Measurements from ENCODE around the gene NPDC1. TPM values are rescaled to one million over a fixed set of nuclear protein-coding genes. Genes with fewer than 3 reads are reported as not detected.

Gene NPDC1
- total RNA-seq, 1 experiment from 2014 or later = 44.1 TPM

GRCh38 chr9:137027369-137028262, 18.4 kb downstream of the NPDC1 start, which contains the start of gene ABCA2:
TSS of gene ABCA2 (minus strand) at chr9:137028237. CDS start at chr9:137028140, 97 bp downstream.
- Mint-ChIP-seq H3K27ac (ENCODE audit: unreplicated experiment) (peak within 1 kb of the TSS; percentile 42), H3K4me3 (ENCODE audit: unreplicated experiment) (peak within 1 kb of the TSS; percentile 82), H3K36me3 (ENCODE audit: insufficient read depth, unreplicated experiment) (peaks cover 5% of the 10 kb centered on the region), H3K4me1 (ENCODE audit: low read depth, unreplicated experiment) (no peaks in the 10 kb centered on the region), H3K27me3 (ENCODE audit: insufficient read depth, unreplicated experiment) (no peaks in the 10 kb centered on the region), H3K9me3 (ENCODE audit: unreplicated experiment) (no peaks in the 10 kb centered on the region)
- H3K9me3 ChIP-seq = no peaks in the 10 kb centered on the region
- H3K27me3 ChIP-seq (replicated peaks; ENCODE audit: control insufficient read depth, insufficient read depth, low read length) = no peaks in the 10 kb centered on the region
- ChIA-PET CTCF (interaction anchor here (1.9 to 3.6 kb wide), 2 partner anchors 8 to 41 kb away, joined by 6 to 42 read pairs; partner anchors contain the start of gene SAPCD2), POLR2A (no interaction called here)
- no peak for TF ChIP-seq CTCF (IDR thresholded peaks at IDR 0.05; ENCODE audit: insufficient read depth in 1 of 2, low read depth in 1 of 2, low read length in 1 of 2, severe bottlenecking in 1 of 2, unreplicated experiment in 1 of 2)
- peak in 1 of 2 experiments; percentile 51 for DNase-seq
- H3K4me3 ChIP-seq (ENCODE audit: low read depth, low read length) = peak within 1 kb of the TSS; percentile 75
- H3K4me1 ChIP-seq = peaks cover 14% of the 10 kb centered on the region
- no peaks in the 10 kb centered on the region for H3K36me3 ChIP-seq (ENCODE audit: control insufficient read depth, insufficient read depth, low read length)
- BruUV-seq (replicated peaks) = no TSS peak
- intact Hi-C loops (cut with micrococcal nuclease; ENCODE audit: unreplicated experiment) = loop anchor here (2.0 kb wide), 1 partner anchor 79 kb away; no protein-coding TSS in a partner anchor

- Mint-ChIP-seq H3K27me3 (ENCODE audit: insufficient read depth, unreplicated experiment) (no peaks in the 10 kb centered on the region), H3K27ac (ENCODE audit: unreplicated experiment) (no peak overlapping the region), H3K36me3 (ENCODE audit: insufficient read depth, unreplicated experiment) (peaks cover 11% of the 10 kb centered on the region), H3K4me1 (ENCODE audit: low read depth, unreplicated experiment) (peaks cover 4% of the 10 kb centered on the region), H3K4me3 (ENCODE audit: unreplicated experiment) (peak overlapping the region; percentile 82), H3K9me3 (ENCODE audit: unreplicated experiment) (no peaks in the 10 kb centered on the region)
- POLR2A ChIA-PET = no interaction called here
- peaks cover 1% of the 10 kb centered on the region; the same call in 1 of the 2 replicates for H3K36me3 ChIP-seq (ENCODE audit: control insufficient read depth, insufficient read depth, low read length)
- no peak for TF ChIP-seq CTCF (IDR thresholded peaks at IDR 0.05; ENCODE audit: insufficient read depth in 1 of 2, low read depth in 1 of 2, low read length in 1 of 2, severe bottlenecking in 1 of 2, unreplicated experiment in 1 of 2)
- no peaks in the 10 kb centered on the region for H3K27me3 ChIP-seq (replicated peaks; ENCODE audit: control insufficient read depth, insufficient read depth, low read length)
- CTCF ChIA-PET = interaction anchor here (1.9 to 3.6 kb wide), 2 partner anchors 8 to 42 kb away, joined by 6 to 42 read pairs; partner anchors contain the start of gene SAPCD2
- DNase-seq = no peak
- no peaks in the 10 kb centered on the region for H3K9me3 ChIP-seq
- intact Hi-C loops (cut with micrococcal nuclease; ENCODE audit: unreplicated experiment) = no loop called here
- H3K4me1 ChIP-seq = peaks cover 20% of the 10 kb centered on the region
- no TSS peak for BruUV-seq (replicated peaks)
- peak overlapping the region; percentile 49 for H3K4me3 ChIP-seq (ENCODE audit: low read depth, low read length)
These were observed 19.1 kb downstream of the NPDC1 start for GRCh38 chr9:137026828-137027227.

GRCh38 chr9:137026384-137026783, 19.6 kb downstream of the NPDC1 start:
- Mint-ChIP-seq H3K9me3 (ENCODE audit: unreplicated experiment) (no peaks in the 10 kb centered on the region), H3K27ac (ENCODE audit: unreplicated experiment) (no peak overlapping the region), H3K4me3 (ENCODE audit: unreplicated experiment) (no peak overlapping the region), H3K27me3 (ENCODE audit: insufficient read depth, unreplicated experiment) (no peaks in the 10 kb centered on the region), H3K36me3 (ENCODE audit: insufficient read depth, unreplicated experiment) (peaks cover 15% of the 10 kb centered on the region), H3K4me1 (ENCODE audit: low read depth, unreplicated experiment) (peaks cover 4% of the 10 kb centered on the region)
- intact Hi-C loops (cut with micrococcal nuclease; ENCODE audit: unreplicated experiment) = no loop called here
- POLR2A ChIA-PET = no interaction called here
- Histone ChIP-seq H3K4me3 (ENCODE audit: low read depth, low read length) (no peak overlapping the region), H3K9me3 (no peaks in the 10 kb centered on the region), H3K36me3 (ENCODE audit: control insufficient read depth, insufficient read depth, low read length) (peaks cover 1% of the 10 kb centered on the region; the same call in 1 of the 2 replicates), H3K4me1 (peaks cover 20% of the 10 kb centered on the region), H3K27me3 (replicated peaks; ENCODE audit: control insufficient read depth, insufficient read depth, low read length) (no peaks in the 10 kb centered on the region)
- DNase-seq = no peak
- CTCF ChIA-PET = interaction anchor here (1.9 kb wide), 1 partner anchor 9 kb away, joined by 6 read pairs; no protein-coding TSS in a partner anchor
- no TSS peak for BruUV-seq (replicated peaks)
- TF ChIP-seq CTCF (IDR thresholded peaks at IDR 0.05; ENCODE audit: insufficient read depth in 1 of 2, low read depth in 1 of 2, low read length in 1 of 2, severe bottlenecking in 1 of 2, unreplicated experiment in 1 of 2) = no peak

Measured in Caco-2 (cell line).